NCI-H510A (cell line): Measurements from ENCODE around the gene CCDC178.

ENCODE experiments used
- DNase-seq: peaks from one replicate; lab custom pipeline; 2025; lab: John Stamatoyannopoulos, UW

The CCDC178 gene

DNA sequence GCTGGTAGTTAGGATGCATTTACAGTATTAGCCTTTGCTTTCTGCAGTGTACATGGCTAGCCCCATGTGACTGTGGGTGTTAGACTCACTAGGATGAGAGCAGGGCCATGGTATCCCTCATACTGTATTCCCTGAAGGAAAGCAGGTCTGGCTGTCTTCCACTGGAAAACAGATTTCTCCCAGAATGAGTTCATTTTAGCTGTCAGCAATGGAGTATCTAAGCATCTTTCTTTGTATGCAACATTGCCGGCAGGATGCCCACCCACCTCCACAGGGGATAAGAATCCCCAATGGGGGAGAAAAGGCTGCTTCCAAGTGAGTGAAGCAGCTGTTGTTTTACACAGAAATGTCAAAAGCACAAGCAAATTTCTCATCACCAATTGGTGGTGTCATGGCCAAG, 525.0 kb downstream of the CCDC178 start:
- no peak for DNase-seq

DNA sequence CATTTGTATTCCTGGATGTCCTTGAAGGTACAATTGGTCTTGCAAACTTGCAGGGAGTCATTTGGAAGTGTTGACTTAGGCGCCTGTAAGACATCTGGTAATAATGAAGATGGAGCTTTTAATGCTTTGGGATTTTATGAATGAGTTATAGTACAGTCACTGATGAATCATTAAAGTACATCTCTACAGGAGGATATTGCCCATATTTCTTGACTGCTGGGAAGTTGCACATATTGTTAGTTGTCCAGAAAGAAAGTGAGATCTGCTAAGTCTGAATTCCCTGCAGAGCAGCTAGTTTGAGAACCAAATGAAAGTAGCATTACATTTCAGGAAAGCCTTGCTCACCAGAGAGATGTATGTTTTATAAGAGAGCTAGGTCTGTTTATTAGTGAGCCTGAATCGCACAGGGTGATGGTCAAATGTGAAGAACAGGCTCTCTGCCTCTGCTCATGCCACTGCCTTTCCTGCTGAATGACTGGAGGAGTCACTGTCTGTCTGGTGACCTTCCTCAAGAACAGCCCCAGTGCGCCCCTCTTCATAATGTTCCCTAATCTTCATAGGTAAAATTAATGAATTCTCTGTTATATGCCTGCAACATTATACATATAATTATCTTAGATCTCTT, 528.7 kb downstream of the CCDC178 start:
- DNase-seq: no peak

DNA sequence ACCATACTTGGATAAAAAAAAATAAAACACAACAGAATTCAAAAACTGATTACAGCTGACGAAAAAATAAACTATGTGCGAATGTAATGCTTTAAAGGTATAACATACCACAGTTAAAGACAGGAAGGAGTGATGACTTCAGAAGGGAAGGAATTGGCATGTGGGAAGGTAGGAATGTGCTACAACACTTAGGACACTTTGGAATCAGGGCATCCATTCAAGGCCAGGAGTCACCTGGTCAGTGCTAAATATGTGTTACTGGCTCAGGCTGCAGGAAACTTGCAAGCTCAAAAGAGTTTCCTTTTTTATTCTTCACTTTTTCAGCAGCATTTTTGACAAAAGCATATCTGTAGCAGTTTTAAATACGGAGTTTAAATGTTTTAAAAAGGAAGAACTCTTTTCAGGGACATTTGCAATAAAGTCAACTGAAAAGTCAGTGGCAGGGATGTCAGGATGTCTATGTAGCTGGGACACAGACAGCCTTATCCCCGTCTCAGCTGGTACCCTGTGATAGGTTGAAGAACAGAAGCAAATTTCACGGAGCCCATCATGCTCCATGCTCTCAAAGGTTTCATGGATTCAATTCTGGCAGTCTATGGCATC, 529.7 kb downstream of the CCDC178 start:
- DNase-seq: no peak

DNA sequence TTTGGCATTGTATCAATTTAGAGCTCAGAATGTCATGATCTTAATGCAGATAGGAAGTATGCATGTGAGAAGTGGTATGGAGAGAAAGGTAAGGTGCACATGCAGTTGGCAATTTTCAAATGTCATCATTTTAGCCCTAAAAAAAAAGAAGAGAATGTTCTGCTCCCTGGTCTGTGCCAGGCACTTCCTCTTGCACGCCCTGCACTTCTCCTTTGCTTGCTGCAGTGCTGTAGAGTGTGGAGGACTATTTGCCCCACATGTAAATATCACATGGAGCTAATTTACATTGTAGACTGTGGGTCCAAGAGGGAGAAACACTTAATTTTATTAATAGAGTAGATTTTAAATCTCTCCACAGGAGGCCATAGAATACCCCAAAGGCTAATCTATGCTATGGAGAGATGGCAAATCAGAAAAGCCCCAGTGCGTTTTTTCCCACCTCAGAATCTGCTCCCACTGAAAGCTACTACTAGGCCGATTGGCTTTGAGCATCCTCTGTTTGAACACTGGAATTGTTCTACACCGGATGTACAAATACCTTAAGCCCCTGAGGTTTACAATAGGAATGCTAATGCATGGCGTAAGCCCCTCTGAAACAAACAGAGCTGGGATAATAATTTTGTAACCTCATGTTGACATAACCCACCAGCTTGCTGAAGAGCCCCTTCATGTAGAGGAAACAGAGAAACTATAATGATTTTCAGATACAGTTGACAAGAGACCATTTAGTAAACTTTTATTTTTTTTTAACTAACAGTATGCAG, 530.5 kb downstream of the CCDC178 start:
- no peak for DNase-seq

DNA sequence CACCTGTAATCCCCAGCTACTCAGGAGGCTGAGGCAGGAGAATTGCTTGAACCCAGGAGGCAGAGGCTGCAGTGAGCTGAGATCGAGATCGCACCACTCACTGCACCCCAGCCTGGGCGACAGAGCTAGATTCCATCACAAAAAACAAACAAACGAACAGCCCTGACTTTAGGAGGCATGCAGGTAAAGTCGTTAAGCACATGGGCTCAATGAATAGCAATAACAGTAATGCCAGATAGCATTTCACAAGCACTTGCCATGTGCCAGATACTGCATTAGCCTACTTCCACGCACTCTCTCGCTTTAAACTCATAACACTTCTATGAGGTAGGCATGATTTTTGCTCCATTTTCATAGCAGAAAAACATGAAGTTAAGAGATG, 532.1 kb downstream of the CCDC178 start:
- DNase-seq: no peak

DNA sequence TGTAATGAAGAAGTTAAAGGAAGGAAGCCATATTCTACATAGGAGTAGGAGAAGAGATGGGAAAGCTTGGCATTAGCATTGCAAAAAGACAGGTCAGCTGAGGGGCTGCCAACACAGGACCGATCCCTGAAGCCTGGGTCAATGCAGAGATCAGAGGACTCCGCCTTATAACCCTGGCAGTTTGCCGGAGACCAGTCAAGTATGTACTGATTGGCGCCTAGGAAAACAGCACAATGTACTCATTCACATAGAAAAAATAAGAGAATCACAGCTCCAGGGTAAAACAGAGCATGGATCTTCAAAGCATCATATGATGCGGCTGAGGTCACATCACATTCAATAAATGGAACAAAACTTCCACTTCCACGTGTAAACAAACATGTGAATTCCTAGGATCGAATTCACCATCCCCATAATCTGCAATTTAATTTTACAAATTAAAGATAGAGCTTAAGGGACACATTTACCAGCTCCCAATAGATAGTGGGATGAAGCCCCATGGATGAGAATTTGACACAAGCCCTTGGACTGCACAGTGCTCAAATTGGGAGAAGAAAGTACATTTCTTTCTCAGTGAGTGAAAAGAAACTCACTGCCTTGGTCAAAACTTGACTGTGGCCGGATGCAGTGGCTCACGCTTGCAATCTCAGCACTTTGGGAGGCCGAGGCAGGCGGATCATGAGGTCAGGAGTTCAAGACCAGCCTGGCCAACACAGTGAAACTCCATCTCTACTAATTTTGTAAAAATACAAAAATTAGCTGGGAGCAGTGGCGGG, 532.7 kb downstream of the CCDC178 start:
- no peak for DNase-seq

DNA sequence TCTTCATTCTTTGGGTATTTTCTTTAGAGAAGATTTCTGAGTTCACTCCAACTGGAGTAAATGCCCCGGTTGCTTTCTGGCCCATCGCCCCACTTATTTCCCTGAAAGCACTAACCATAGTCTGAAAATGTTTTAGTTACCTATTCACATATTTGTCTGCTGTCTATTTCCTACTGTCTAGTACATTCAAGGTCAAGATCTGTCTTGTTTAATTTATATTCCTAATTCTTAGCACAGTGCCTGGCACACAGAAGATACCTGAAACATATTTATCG, 533.3 kb downstream of the CCDC178 start:
- DNase-seq: no peak

DNA sequence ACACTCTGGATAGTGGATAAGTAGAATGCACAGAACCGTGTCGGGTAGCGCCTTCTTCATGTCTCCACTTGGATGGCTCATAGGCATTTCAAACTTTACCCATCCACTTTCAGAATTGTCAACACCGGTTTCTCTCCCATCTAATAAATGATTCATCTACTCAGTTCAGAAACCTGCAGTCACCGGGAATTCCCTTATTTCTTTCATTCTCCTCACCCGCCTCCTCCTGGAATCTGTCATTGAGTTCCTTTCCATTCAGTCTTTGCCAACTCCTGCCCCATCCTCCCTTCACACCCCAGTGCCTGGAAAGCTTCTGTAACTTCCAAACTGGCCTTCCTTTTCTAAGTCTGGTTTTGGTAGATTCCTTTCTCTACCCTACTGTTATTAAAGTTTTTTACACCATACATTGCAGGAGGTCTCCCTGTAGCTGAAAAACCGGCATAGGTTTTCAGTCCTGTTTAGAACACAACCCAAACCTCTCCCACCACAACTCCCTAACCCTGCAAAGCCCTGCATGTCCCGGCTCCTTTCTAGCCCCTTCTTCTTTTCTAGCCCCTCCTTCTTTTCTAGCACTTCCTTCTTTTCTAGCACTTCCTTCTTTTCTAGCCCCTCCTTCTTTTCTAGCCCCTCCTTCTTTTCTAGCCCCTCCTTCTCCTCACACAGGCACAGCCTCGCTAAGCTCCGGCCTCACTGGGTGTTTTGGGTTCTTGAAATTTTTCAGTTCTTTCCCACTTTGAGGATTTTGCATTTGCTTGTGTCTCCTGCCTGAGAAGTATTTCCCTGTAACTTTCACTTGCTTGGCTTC, 533.8 kb downstream of the CCDC178 start:
- peak; percentile 26 for DNase-seq

DNA sequence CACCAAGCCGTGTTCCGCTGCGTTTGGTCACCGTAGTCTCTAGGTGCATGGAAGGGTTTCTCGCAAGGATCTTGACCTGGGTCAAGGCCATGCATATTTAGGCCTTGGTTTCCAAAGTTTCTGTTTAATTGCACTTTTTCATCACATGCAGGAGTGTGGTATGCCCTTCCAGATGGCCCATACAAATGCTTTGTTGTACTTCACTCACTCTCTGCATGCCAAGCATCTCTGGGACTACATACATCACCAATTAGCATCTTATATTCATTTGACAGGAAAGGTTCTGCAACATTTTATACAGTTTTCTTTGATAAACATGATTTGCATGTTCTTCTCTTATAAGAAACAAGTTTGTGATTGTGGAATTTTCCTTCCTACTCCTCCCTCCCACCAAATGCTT, 534.9 kb downstream of the CCDC178 start:
- DNase-seq: no peak

DNA sequence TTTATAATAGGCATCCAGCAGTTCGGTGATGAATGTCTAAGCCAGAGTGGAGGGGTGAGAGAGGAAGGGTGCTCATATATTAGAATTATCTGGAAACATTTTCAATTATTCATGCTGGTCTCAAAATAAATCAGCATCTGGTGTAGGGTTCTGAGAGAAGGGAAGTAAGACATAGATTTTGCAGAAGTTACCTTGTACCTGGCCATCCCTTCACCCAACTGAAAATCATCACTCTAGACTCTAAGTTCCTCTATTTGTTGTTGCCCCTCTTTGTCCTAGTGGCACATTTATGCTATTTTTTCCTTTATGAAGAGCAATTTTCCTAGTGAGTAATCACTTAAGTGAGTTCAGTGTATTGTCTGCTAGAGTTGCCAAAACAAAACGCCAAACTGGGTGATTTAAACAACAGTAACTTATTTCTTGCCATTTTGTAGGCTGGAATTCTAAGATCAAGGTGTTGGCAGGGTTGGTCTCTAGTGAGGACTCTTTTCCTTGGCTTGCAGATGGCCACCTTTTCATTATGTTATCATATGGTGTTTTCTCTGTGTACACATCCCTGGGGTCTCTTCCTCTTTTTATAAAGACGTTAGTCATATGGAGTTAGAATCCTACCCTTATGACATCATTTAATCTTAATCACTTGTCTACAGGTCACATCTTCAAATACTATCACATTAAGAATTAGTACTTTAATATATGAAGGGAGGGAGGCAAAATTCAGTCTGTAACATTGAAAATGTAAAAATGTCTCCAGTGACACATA, 537.8 kb downstream of the CCDC178 start:
- no peak for DNase-seq

DNA sequence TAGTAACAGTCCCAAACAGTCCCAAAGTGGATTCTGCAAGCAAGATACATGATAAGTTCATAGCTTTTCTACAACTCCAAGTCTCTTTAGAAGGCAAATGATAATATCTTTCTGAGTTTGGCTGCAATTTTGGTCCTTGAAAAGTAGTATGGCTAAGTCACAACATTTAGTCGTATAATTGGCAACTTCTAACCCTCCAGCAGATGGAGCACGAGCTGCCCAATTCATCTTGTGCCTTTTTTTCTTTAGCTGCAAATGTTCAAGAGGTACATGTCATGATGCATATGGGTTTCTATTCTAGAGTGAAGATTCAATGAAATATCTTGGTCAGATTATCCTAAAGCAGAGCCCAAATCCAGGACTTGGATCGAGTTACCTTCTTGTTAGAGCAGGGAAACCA, 540.7 kb downstream of the CCDC178 start:
- no peak for DNase-seq

DNA sequence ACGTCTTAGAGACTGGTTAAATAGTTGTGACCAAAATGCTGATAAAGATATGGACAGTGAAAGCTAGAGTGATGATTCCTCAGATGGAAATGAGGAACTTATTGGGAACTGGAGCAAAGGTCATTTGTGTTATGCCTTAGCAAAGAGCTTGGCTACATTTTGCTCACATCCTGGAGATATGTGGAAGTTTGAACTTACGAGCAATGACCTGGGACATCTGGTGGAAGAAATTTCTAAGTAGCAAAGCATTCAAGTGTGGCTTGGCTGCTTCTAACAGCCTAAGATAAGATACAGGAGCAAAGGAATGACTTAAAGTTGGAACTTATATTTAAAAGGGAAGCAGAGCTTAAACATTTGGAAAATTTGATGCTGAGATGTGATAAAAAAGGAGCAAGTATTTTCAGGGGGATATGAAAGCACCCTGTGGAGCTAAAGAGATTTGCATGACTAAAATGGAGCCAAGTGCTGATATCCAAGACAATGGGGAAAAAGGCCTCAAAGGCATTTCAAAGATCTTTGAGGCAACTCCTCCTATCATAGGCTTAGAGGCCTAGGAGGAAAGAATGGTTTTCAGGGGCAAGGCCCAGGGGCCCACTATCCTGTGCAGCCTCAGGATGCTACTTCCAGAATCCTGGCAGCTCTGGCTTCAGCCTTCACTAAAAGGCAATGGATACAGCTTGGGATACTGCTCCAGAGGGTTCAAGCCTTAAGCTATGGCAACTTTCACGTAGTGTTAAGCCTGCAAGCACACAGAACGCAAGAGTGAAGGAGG, 543.6 kb downstream of the CCDC178 start:
- DNase-seq: no peak

DNA sequence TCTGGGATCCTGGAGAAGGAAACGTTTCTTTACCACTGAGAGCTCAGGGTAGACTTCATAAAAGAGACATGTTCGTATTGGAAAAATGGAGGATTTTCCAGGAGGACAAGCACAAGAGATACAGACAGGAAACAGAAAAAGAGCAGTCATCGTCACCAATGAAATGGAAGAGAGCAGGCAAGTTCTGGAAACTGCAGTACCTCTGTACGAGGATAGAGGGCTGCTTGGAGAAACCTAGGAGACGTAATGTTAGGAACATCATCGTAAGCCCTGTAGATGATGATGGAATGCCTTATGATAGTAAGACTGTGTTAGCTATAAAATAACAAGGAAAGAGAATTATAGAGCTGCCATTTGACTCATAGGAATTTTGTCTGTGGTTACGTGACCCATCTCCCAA, 546.6 kb downstream of the CCDC178 start:
- no peak for DNase-seq

DNA sequence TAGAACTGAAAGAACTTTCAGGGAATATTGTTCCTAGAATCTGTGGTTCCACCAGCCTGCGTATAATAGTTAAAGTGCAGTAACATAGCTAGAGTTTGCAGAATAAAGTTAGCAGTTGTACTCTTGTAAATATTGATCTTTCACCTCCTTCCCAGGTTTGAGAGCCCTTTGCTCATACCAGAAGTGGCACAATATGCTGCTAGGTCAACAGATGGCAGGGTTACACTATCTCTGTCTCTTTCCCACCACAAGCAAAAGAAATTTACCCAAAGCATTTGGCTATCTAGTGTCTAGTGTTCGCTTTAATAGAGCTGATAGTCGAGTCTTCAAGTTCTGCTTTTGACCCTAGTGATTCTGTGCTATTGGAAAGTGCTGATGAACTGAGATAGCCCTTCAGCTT, 548.7 kb downstream of the CCDC178 start:
- peak; percentile 27 for DNase-seq

DNA sequence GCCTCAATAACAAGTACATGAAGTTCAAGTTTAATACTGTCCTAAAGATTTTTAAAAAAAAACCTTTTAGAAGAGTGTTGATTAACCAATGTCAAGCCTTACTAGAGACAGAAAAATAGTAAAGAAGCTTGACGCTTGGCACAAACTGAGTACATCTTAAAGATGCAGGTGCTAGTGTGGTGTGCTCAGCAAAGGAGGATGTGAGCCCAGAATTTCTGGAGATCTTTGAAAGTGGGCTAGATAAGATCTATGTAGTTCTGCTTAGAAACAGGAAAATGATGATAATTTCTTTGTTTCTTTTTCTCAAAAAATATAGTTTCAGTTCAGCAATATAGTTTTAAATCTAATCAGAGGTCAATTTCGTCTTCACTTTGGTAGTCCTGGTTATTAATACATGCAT, 549.4 kb downstream of the CCDC178 start:
- DNase-seq: no peak

DNA sequence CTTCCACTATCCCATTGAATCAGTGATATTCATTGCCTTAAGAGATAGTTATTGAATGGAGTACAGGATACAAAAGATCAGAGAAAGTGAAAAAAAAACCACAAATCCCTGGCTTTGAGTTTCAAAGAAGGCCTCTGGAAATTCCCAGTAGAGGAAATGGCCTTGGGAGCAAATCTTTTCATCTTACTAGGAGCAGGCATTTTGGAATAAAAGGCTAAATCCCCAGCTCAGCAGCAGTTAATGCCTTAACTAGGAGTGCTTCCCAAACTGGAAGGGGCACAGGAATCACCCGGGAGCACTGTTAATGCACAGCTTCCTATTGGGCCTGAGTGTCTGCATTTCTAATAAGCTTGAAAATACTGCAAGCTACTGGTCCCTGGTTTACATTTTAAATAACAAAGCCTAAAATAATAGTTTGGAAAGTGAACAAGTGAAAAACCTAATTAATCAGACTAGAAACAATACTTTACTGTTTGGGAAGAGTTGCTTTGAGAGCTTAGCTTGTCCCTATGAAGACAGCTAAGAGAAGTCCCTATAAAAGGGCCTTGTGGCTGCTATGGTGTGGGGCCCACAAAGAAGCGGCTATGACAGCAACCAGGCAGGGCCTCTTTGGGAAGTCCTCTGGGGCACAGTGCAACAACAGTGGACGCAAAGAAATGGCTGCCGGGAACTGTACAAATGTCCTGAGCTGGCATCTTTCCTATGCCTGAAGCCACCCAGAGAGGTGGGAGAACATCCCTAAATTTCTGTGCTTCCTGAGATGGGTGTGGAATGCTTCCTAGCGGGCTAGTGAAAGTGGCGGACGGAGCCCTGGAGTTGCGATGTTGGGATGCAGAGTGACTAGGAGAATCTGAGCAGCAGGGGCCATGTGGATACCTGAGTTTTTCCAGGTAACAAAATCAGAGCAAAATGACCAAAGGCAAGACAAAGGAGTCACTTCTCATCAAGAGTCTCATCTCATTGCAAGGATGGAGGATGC, 550.6 kb downstream of the CCDC178 start:
- DNase-seq: no peak

DNA sequence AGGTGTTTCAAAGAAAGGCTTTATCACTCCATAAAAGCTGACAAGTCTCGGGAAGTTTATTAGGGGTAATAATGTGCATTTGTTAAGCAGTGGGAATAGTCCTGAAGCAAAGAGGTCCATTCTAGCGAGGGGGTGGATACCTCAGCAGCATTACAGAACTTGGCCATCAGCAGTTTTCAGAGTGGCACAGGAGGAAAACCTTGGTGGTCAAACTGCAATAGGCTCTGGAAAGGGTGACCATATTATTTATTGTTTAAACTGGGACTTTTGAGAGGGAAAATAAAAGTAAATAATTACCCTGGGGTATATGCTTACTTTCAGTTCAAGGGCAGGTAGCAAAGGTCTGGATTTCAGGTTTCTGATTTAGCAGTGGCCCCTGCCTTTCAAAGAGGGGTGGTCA, 552.2 kb downstream of the CCDC178 start:
- DNase-seq: no peak
